Mesenchymal stem cell (in vitro differentiated cells and primary cell): ENCODE measurements around the gene SASH3.

Source experiments
- DNase-seq: peaks from one replicate; pipeline ENCODE4 v3.0.0-alpha.2; 2013
- H2AFZ ChIP-seq: one replicate; pipeline ENCODE4 v1.6.1; 2013; ENCODE audit warnings: low read depth, mild to moderate bottlenecking, control low read depth, inconsistent platforms, low read length, moderate library complexity
- H2AK5ac ChIP-seq: 2 replicates; pipeline ENCODE4 v1.6.1; 2013; ENCODE audit warnings: low read length, moderate library complexity, mild to moderate bottlenecking, inconsistent platforms; ENCODE audit not compliant: severe bottlenecking
- H2BK120ac ChIP-seq: one replicate; pipeline ENCODE4 v1.6.1; 2013; ENCODE audit warnings: low read depth, mild to moderate bottlenecking, inconsistent platforms, low read length, moderate library complexity
- H2BK12ac ChIP-seq, 2 experiments: one replicate each; pipeline ENCODE4 v1.6.1; 2013; ENCODE audit warnings: inconsistent platforms in 2 of 2, low read length in 2 of 2, mild to moderate bottlenecking in 2 of 2, moderate library complexity in 2 of 2, control low read depth in 1 of 2
- H2BK15ac ChIP-seq: one replicate; pipeline ENCODE4 v1.6.1; 2013; ENCODE audit warnings: mild to moderate bottlenecking, low read depth, inconsistent platforms; ENCODE audit not compliant: poor library complexity, severe bottlenecking
- H2BK5ac ChIP-seq: 2 replicates; pipeline ENCODE4 v1.6.1; 2013; ENCODE audit warnings: low read depth, mild to moderate bottlenecking, low read length, control low read depth, inconsistent platforms; ENCODE audit not compliant: poor library complexity, severe bottlenecking
- H3K14ac ChIP-seq, 2 experiments: one replicate each; pipeline ENCODE4 v1.6.1; 2013; ENCODE audit warnings: inconsistent platforms in 2 of 2, low read length in 2 of 2, control low read depth in 1 of 2, mild to moderate bottlenecking in 1 of 2, moderate library complexity in 1 of 2
- H3K18ac ChIP-seq, 2 experiments: one replicate each; pipeline ENCODE4 v1.6.1; 2013; ENCODE audit warnings: inconsistent platforms in 2 of 2, low read length in 2 of 2, control low read depth in 1 of 2, low read depth in 1 of 2, mild to moderate bottlenecking in 1 of 2
- H3K23ac ChIP-seq, 2 experiments: one replicate each; pipeline ENCODE4 v1.6.1; 2013; ENCODE audit warnings: inconsistent platforms in 2 of 2, low read length in 2 of 2, mild to moderate bottlenecking in 2 of 2, moderate library complexity in 2 of 2, control low read depth in 1 of 2
- H3K27ac ChIP-seq: 2 replicates; pipeline ENCODE4 v1.5.1; 2013; ENCODE audit warnings: mild to moderate bottlenecking, moderate library complexity, low read length, control low read depth, inconsistent platforms; ENCODE audit not compliant: poor library complexity, severe bottlenecking
- H3K27me3 ChIP-seq, 2 experiments: 2 replicates each; pipeline versions ENCODE4 v1.6.1 to v1.7.0; 2013; ENCODE audit warnings: low read length in 2 of 2, mild to moderate bottlenecking in 2 of 2, moderate library complexity in 2 of 2, control low read depth in 1 of 2, inconsistent platforms in 1 of 2; ENCODE audit not compliant: control insufficient read depth in 1 of 2, insufficient read depth in 1 of 2
- H3K36me3 ChIP-seq, 2 experiments: 2 replicates each; pipeline versions ENCODE4 v1.6.1 to v1.7.0; 2013; ENCODE audit warnings: low read length in 2 of 2, control low read depth in 1 of 2, inconsistent platforms in 1 of 2, low read depth in 1 of 2, mild to moderate bottlenecking in 1 of 2; ENCODE audit not compliant: insufficient read depth in 2 of 2, control insufficient read depth in 1 of 2
- H3K4ac ChIP-seq, 2 experiments: one replicate each; pipeline ENCODE4 v1.6.1; 2013; ENCODE audit warnings: inconsistent platforms in 2 of 2, low read length in 2 of 2, mild to moderate bottlenecking in 2 of 2, moderate library complexity in 2 of 2, control low read depth in 1 of 2, low read depth in 1 of 2
- H3K4me1 ChIP-seq: 2 replicates; pipeline ENCODE4 v1.6.1; 2013; ENCODE audit warnings: low read depth, low read length, control low read depth; ENCODE audit not compliant: control insufficient read depth, insufficient read depth
- H3K4me2 ChIP-seq: 2 replicates; pipeline ENCODE4 v1.6.1; 2013; ENCODE audit warnings: low read length, mild to moderate bottlenecking, inconsistent platforms; ENCODE audit not compliant: poor library complexity, severe bottlenecking
- H3K4me3 ChIP-seq, 2 experiments: 2 replicates each; pipeline versions ENCODE4 v1.5.1 to v1.7.0; 2013; ENCODE audit warnings: low read length in 2 of 2, mild to moderate bottlenecking in 2 of 2, control low read depth in 1 of 2, low read depth in 1 of 2; ENCODE audit not compliant: insufficient read depth in 1 of 2
- H3K79me1 ChIP-seq: replicated peaks from 2 replicates; pipeline ENCODE4 v1.6.1; 2013; ENCODE audit warnings: mild to moderate bottlenecking, control low read depth, low read length, inconsistent platforms; ENCODE audit not compliant: poor library complexity, severe bottlenecking
- H3K9ac ChIP-seq: 2 replicates; pipeline ENCODE4 v1.7.0; 2013; ENCODE audit warnings: mild to moderate bottlenecking, low read length, moderate library complexity
- H3K9me3 ChIP-seq: 2 replicates; pipeline ENCODE4 v1.7.0; 2013; ENCODE audit warnings: mild to moderate bottlenecking, low read length; ENCODE audit not compliant: control insufficient read depth
- H4K8ac ChIP-seq: one replicate; pipeline ENCODE4 v1.6.1; 2013; ENCODE audit warnings: inconsistent platforms, mild to moderate bottlenecking, low read length, moderate library complexity
- H4K91ac ChIP-seq: one replicate; pipeline ENCODE4 v1.6.1; 2013; ENCODE audit warnings: mild to moderate bottlenecking, low read length, inconsistent platforms
- WGBS: methylation state at CpG from one replicate; pipeline ENCODE4 v1.1.7; 2013; ENCODE audit warnings: mixed read lengths; 5-methylcytosine and 5-hydroxymethylcytosine counted together

The SASH3 gene

DNA sequence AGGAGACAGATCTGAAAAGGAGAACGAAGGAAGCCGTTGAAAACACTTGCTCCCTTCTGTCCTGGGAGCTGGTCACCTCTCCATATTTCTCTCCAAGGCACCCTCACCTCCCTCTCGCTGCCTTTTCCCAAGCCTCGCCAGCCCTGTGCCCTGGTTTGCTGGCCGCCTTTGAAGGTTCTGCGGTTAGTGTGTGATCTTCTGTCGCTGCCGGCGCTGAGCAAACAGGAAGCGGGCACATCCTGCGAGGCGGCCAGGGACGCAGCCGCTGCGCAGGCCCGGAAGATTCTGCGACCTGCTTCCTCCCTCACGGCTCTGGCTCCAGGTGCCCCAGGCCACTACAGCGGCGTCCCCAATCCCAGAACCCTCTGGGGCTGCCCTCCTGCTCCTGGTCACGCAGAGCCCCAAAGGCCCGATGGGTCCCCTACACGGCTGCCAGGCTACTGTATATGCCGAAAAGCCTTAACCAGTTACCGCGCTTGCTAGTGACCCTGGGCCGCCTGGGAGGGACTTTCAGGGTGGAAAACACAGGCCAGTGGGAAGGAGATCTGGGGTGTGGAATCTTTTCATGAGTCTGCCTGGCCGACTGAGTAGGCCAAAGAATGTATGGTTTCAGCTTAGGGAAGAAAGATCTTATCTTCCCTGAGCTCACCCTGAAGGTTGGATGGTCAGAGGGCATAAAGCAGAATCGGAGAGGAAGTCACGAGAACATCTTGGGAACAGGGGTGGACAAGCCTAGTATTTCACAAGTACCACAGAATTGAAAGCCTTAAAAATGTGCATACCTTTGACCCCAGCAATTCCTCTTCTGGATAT lies 2.3 kb upstream of the SASH3 start:
- Histone ChIP-seq H3K18ac (no peak overlapping the region), H2BK5ac (no peak overlapping the region), H3K14ac (no peak overlapping the region), H3K36me3 (no peaks in the 10 kb centered on the region), H2AK5ac (no peak overlapping the region), H3K79me1 (no peaks in the 10 kb centered on the region), H3K4me3 (no peak overlapping the region), H2AFZ (no peak overlapping the region), H3K9ac (no peak overlapping the region), H2BK15ac (no peak overlapping the region), H3K4me2 (no peak overlapping the region), H3K9me3 (no peaks in the 10 kb centered on the region), H3K4ac (no peak overlapping the region), H3K27ac (no peak overlapping the region), H2BK12ac (no peak overlapping the region), H3K23ac (no peak overlapping the region), H2BK120ac (no peak overlapping the region), H4K91ac (no peak overlapping the region), H3K4me1 (no peaks in the 10 kb centered on the region), H4K8ac (no peak overlapping the region), H3K27me3 (peaks cover 0 to 29% of the 10 kb centered on the region in 2 experiments)
- no peak for DNase-seq
- WGBS, result 92% methylated on average over 26 of the region's 30 CpGs

DNA sequence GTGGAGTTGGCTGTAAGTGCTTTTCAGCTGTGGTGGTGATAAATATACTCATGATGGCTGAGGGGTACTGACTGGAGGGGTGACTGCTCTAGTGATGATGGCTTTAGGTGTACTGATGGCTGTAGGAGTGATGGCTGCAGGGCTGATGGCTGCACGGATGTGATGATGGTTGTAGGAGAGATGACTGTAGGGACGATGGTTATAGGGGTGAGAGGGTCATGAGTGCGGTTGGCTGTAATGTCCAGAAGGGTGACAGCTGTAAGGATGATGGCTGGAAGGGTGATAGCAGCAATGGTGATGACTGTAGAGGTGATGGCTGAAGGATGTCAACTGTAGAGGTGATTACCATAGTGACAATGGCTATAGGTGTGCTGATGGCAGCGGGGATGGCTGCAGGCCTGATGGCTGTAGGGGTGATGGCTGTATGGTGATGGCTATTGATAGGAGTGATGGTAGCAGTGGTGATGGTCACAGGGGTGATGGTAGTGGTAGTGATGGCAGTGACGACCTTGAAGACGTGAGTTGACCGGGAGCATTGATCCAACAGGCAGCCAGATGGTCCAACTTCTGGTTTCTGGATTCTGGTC lies 570 bp upstream of the SASH3 start:
- no peak overlapping the region for H3K14ac ChIP-seq
- H3K4me1 ChIP-seq, result no peaks in the 10 kb centered on the region
- no peaks in the 10 kb centered on the region for H3K36me3 ChIP-seq
- H2BK15ac ChIP-seq, result no peak overlapping the region
- WGBS, result 92% methylated on average over 7 of the region's 7 CpGs
- H2AK5ac ChIP-seq, result no peak overlapping the region
- no peak overlapping the region for H2BK5ac ChIP-seq
- H2AFZ ChIP-seq, result no peak overlapping the region
- H3K27me3 ChIP-seq, result peaks cover 0 to 41% of the 10 kb centered on the region in 2 experiments
- no peak overlapping the region for H3K4me3 ChIP-seq
- no peak overlapping the region for H3K4me2 ChIP-seq
- H3K9ac ChIP-seq, result no peak overlapping the region
- H3K27ac ChIP-seq, result no peak overlapping the region
- H3K23ac ChIP-seq, result no peak overlapping the region
- H3K79me1 ChIP-seq, result no peaks in the 10 kb centered on the region
- no peak overlapping the region for H2BK120ac ChIP-seq
- no peak overlapping the region for H3K4ac ChIP-seq
- H2BK12ac ChIP-seq, result no peak overlapping the region
- no peak overlapping the region for H4K8ac ChIP-seq
- no peak for DNase-seq
- no peak overlapping the region for H3K18ac ChIP-seq
- H4K91ac ChIP-seq, result no peak overlapping the region
- no peaks in the 10 kb centered on the region for H3K9me3 ChIP-seq

DNA sequence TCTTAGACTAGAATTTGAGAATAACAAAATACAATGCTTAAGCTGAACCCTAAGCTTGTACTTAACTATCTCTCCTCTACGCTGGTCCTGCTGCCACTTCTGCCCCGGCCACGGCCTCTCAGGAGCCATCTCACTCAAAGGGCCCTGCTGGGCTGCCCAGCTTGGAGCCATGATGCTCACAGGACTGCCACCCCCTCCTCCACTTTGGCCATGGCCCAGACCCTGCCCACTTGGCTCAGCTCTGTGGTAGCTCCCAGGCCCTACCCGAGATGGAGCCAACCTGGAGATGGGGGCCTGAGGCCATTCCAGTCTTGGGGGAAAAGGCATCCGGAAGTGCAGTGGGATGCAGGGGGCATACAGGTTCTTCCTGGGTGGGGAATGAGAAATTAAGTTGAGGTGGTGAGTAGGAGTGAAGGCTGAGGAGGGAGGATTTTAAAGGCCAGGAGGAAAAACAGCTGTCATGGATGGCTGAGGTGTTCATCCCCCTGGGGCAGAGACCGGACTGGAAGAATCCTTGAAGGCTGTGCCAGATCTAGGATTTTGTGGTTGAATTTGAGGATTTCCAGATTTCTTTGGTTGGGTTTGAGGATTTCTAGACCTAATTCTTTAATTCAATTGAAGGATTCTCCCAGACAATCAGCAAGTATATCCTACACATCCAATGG lies 824 bp downstream of the SASH3 start:
- Histone ChIP-seq H3K4ac (no peak overlapping the region), H2BK120ac (no peak overlapping the region), H3K4me3 (no peak overlapping the region), H3K4me2 (no peak overlapping the region), H3K14ac (no peak overlapping the region), H4K8ac (no peak overlapping the region), H3K79me1 (no peaks in the 10 kb centered on the region), H2AFZ (no peak overlapping the region), H3K9me3 (no peaks in the 10 kb centered on the region), H2BK5ac (no peak overlapping the region), H2BK12ac (no peak overlapping the region), H3K27me3 (peaks cover 0 to 38% of the 10 kb centered on the region in 2 experiments), H4K91ac (no peak overlapping the region), H3K4me1 (no peaks in the 10 kb centered on the region), H3K36me3 (no peaks in the 10 kb centered on the region), H3K18ac (no peak overlapping the region), H2AK5ac (no peak overlapping the region), H3K23ac (no peak overlapping the region), H3K27ac (no peak overlapping the region), H3K9ac (no peak overlapping the region), H2BK15ac (no peak overlapping the region)
- WGBS, result 86% methylated on average over 5 of the region's 6 CpGs
- no peak for DNase-seq

DNA sequence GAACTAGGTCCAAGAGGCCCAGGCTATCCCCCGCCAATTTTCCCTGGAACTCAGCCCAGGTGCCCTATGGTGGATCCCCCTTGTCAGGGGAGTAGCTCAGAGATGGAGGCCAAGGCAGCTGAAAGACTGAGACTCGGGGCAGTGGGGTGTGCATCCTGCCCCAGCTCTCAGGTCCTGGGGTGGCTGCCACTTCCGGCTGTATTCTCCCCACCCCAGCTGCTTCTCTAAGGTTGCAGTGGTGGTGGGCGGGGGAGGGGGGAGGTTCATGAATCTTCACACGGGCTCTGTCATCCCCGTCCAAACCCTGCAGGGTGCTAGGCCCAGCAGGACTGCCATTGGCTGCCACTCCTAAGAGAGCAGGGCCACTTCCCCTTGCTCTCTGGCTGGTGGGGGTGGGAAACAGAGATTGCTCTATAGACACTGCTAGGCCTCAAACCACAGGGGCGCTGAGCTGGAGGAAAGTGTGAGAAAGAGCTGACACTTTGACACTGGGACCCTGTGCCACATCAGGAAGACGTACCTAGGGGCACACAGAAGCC lies 1.5 kb downstream of the SASH3 start:
- WGBS, result 68% methylated on average over 3 of the region's 8 CpGs
- H3K27me3 ChIP-seq, result peaks cover 0 to 42% of the 10 kb centered on the region in 2 experiments

More for the DNA sequence above, 1.5 kb downstream of the SASH3 start:
- Histone ChIP-seq H3K9ac (no peak overlapping the region), H3K27ac (no peak overlapping the region), H3K14ac (no peak overlapping the region), H3K18ac (no peak overlapping the region), H3K4ac (no peak overlapping the region), H3K4me2 (no peak overlapping the region), H2AK5ac (no peak overlapping the region), H3K36me3 (no peaks in the 10 kb centered on the region), H2BK12ac (no peak overlapping the region), H2BK15ac (no peak overlapping the region), H2BK120ac (no peak overlapping the region), H4K91ac (no peak overlapping the region), H3K23ac (no peak overlapping the region), H4K8ac (no peak overlapping the region), H3K4me3 (no peak overlapping the region), H2BK5ac (no peak overlapping the region), H3K4me1 (no peaks in the 10 kb centered on the region), H3K9me3 (no peaks in the 10 kb centered on the region), H3K79me1 (no peaks in the 10 kb centered on the region), H2AFZ (no peak overlapping the region)
- DNase-seq, result no peak
